ENCODE data around the gene CDH4. TPM values are rescaled to one million over a fixed set of nuclear protein-coding genes. Genes with fewer than 3 reads are reported as not detected.

Gene CDH4
- total and polyA plus RNA-seq, 2 donors (not counting 3 experiments of a cell fraction or from before 2014, with no cell fraction given), result 0.17 to 0.51 TPM

- no peaks in the 10 kb centered on the region for H3K9me1 ChIP-seq (replicated peaks; ENCODE audit: control insufficient read depth, extremely low read depth, insufficient read depth, low read length)
- H3K4me2 ChIP-seq (ENCODE audit: insufficient read depth, low read length), result no peak overlapping the region
- no peaks in the 10 kb centered on the region for H3K36me3 ChIP-seq (ENCODE audit: control insufficient read depth in 2 of 2, extremely low read depth in 1 of 2, insufficient read depth in 2 of 2, low read length in 2 of 2)
- no TSS peak for BruUV-seq (replicated peaks)
- H2AFZ ChIP-seq (ENCODE audit: low read depth, low read length), result no peak overlapping the region
- dilution Hi-C loops (cut with MboI; ENCODE audit: extremely low pct_ligation_motif_present, low sequenced_read_pairs), result no loop called here
- DNase-seq (ENCODE audit: low read depth, low spot score) (no peak), FAIRE-seq (no peak)
- no peaks in the 10 kb centered on the region for H3K4me1 ChIP-seq (ENCODE audit: control insufficient read depth, extremely low read depth, insufficient read depth, low read length)
- no peak for TF ChIP-seq CTCF (IDR thresholded peaks at IDR 0.05; ENCODE audit: extremely low read depth in 1 of 2, insufficient read depth in 1 of 2, low read depth in 1 of 2, low read length in 2 of 2)
- TF ChIP-seq EZH2 (IDR thresholded peaks at IDR 0.05; ENCODE audit: borderline replicate concordance, low read depth, low read length, severe bottlenecking), result no peak
- TF ChIP-seq MAX (IDR thresholded peaks at IDR 0.05; ENCODE audit: insufficient read depth, insufficient read length), result no peak
- no peak for TF ChIP-seq MYC (IDR thresholded peaks at IDR 0.05; ENCODE audit: low read depth, low read length)
- no peak for TF ChIP-seq GATA2 (IDR thresholded peaks at IDR 0.05; ENCODE audit: insufficient read depth, insufficient read length, low read depth, low read length)
- TF ChIP-seq JUN (IDR thresholded peaks at IDR 0.05; ENCODE audit: borderline replicate concordance, insufficient read depth, insufficient read length, low read depth), result no peak
- no peak for TF ChIP-seq FOS (IDR thresholded peaks at IDR 0.05; ENCODE audit: borderline replicate concordance, insufficient read depth, low read length)
- no peak overlapping the region for H3K27ac ChIP-seq (ENCODE audit: insufficient read depth, low read depth, low read length)
- H3K9ac ChIP-seq (replicated peaks; ENCODE audit: extremely low read depth, insufficient read depth, low read length), result no peak overlapping the region
- H3K27me3 ChIP-seq (ENCODE audit: control insufficient read depth in 2 of 2, insufficient read depth in 2 of 2, low read length in 2 of 2), result no peaks in the 10 kb centered on the region
- POLR2A ChIA-PET, result no interaction called here
- H4K20me1 ChIP-seq (replicated peaks; ENCODE audit: control insufficient read depth, extremely low read depth, insufficient read depth, low read length), result no peaks in the 10 kb centered on the region
- H3K79me2 ChIP-seq (ENCODE audit: control insufficient read depth, insufficient read depth, low read length), result no peaks in the 10 kb centered on the region
- no peaks in the 10 kb centered on the region for H3K9me3 ChIP-seq (replicated peaks; ENCODE audit: control insufficient read depth, insufficient read depth, low read length)
- CTCF ChIA-PET, result no interaction called here
- no peak overlapping the region for H3K4me3 ChIP-seq (replicated peaks in 1 of 3; ENCODE audit: insufficient read depth in 1 of 3, low read depth in 1 of 3, low read length in 3 of 3)
- intact Hi-C loops (cut with micrococcal nuclease), result no loop called here
Observed at GRCh38 chr20:61797971-61798411, 545.9 kb downstream of the CDH4 start.

All from endothelial cell of umbilical vein (primary cell).